H1 (cell line): Measurements from ENCODE around the gene KCNQ1.

Experiments
- ATF3 ChIP-seq: IDR thresholded peaks from 2 replicates; pipeline ENCODE4 v1.6.1; 2011; ENCODE audit warnings: low read depth, mild to moderate bottlenecking, low read length; ENCODE audit not compliant: insufficient read depth
- CEBPB ChIP-seq: IDR thresholded peaks from 2 replicates; pipeline ENCODE4 v1.6.1; 2012; ENCODE audit warnings: low read depth, low read length
- CTCF ChIP-seq, 3 experiments: IDR thresholded peaks; 1 replicate in 2 of 3; 2 replicates in 1 of 3; pipeline versions ENCODE4 v1.5.1 to v1.6.1; 2011; ENCODE audit warnings: low read length in 3 of 3, mild to moderate bottlenecking in 3 of 3, inconsistent platforms in 2 of 3, low read depth in 1 of 3, moderate library complexity in 1 of 3; ENCODE audit not compliant: insufficient read depth in 1 of 3; ENCODE audit errors: control extremely low read depth in 1 of 3
- EGR1 ChIP-seq: IDR thresholded peaks from 2 replicates; pipeline ENCODE4 v1.6.1; 2011; ENCODE audit warnings: low read depth, low read length, borderline replicate concordance
- EZH2 ChIP-seq: fragments of 200-600 bp; sonication (generic); IDR thresholded peaks from 2 replicates; pipeline ENCODE4 v1.7.1; 2012; ENCODE audit warnings: low read depth, mild to moderate bottlenecking, moderate library complexity, low read length, inconsistent platforms; ENCODE audit not compliant: severe bottlenecking
- NRF1 ChIP-seq: IDR thresholded peaks from 2 replicates; pipeline ENCODE4 v1.6.1; 2011; ENCODE audit warnings: mild to moderate bottlenecking, low read depth, low read length, improper control_type of control experiment
- POLR2AphosphoS5 ChIP-seq: IDR thresholded peaks from 2 replicates; pipeline ENCODE4 v1.6.1; 2011; ENCODE audit warnings: low read depth, low read length
- RAD21 ChIP-seq, 2 experiments: IDR thresholded peaks in 1 of 2; conservative IDR thresholded peaks in 1 of 2; 2 replicates each; pipeline ENCODE4 v1.6.1; 2011; ENCODE audit warnings: low read depth in 2 of 2, low read length in 2 of 2, improper control_type of control experiment in 1 of 2, inconsistent platforms in 1 of 2, mild to moderate bottlenecking in 1 of 2, moderate library complexity in 1 of 2
- RFX5 ChIP-seq: IDR thresholded peaks from 2 replicates; pipeline ENCODE4 v1.6.1; 2011; ENCODE audit warnings: low read depth, low read length, improper control_type of control experiment, borderline replicate concordance
- TCF12 ChIP-seq: IDR thresholded peaks from 2 replicates; pipeline ENCODE4 v1.6.1; 2011; ENCODE audit warnings: low read depth, mild to moderate bottlenecking, low read length

- TF ChIP-seq CTCF (IDR thresholded peaks at IDR 0.05; ENCODE audit: control extremely low read depth in 1 of 3, insufficient read depth in 1 of 3, low read depth in 1 of 3, low read length in 3 of 3): no peak
- no peak for TF ChIP-seq RFX5
- no peak for TF ChIP-seq TCF12
- TF ChIP-seq POLR2AphosphoS5: no peak
- no peak for TF ChIP-seq RAD21 (IDR thresholded peaks at IDR 0.05 in 1 of 2, conservative IDR thresholded peaks at IDR 0.05 in 1 of 2; ENCODE audit: low read depth in 2 of 2, low read length in 2 of 2)
- TF ChIP-seq EGR1: no peak
- no peak for TF ChIP-seq EZH2
- TF ChIP-seq CEBPB: no peak
- no peak for TF ChIP-seq ATF3
- no peak for TF ChIP-seq NRF1
Observed at GRCh38 chr11:2432628-2433071, 12.2 kb upstream of the KCNQ1 start.
